GM12878 (cell line): ENCODE results near the gene ABHD14A. TPM values are rescaled to one million over a fixed set of nuclear protein-coding genes. Genes with fewer than 3 reads are reported as not detected.

Source experiments
- ATAC-seq: fragments of 200-7000 bp; cut with Tn5 transposase; 3 replicates; pipeline ENCODE4 v1.9.1; 2020; ENCODE audit warnings: mild to moderate bottlenecking, moderate library complexity
- BruUV-seq: library from RNA; stranded (reverse); fragments of 400-500 nt; replicated peaks from 2 replicates; lab custom pipeline; 2021; lab: Mats Ljungman, UMichigan
- CTCF ChIA-PET: fragments of 300-600 bp; sonication (Branson Sonifier 250); formaldehyde crosslinking; extraction: SDS; loops from one replicate; lab custom pipeline; 2021; ENCODE audit warnings: inconsistent platforms; lab: Yijun Ruan, JAX
- POLR2A ChIA-PET: fragments of 350-600 bp; formaldehyde crosslinking; extraction: SDS; loops from one replicate; lab custom pipeline; 2021; ENCODE audit warnings: inconsistent platforms; lab: Charles Lee
- RAD21 ChIA-PET: fragments of 300-600 bp; sonication (Branson Sonifier 250); formaldehyde crosslinking; loops from one replicate; lab custom pipeline; 2023; ENCODE audit warnings: antibody characterized with exemption; ENCODE audit not compliant: unreplicated experiment; lab: Charles Lee
- SMC1A ChIA-PET: fragments of 300-600 bp; sonication (Branson Sonifier 250); formaldehyde crosslinking; loops from one replicate; lab custom pipeline; 2023; ENCODE audit not compliant: unreplicated experiment, uncharacterized antibody; lab: Charles Lee
- DNase-seq: peaks from one replicate; pipeline ENCODE4 v3.0.0-alpha.2; 2011; ENCODE audit warnings: low read depth, low spot score
- FAIRE-seq: peaks from 3 replicates; lab custom pipeline; 2011; peaks lifted over from hg19 to GRCh38; lab: Jason Lieb, UNC
- H2AFZ ChIP-seq: 2 replicates; pipeline ENCODE4 v1.6.0; 2011; ENCODE audit warnings: low read depth, low read length, control low read depth; ENCODE audit not compliant: control insufficient read depth
- H3K27ac ChIP-seq: 2 replicates; pipeline ENCODE4 v1.5.1; 2011; ENCODE audit warnings: control low read depth; ENCODE audit not compliant: control insufficient read depth, insufficient read depth
- H3K27me3 ChIP-seq, 2 experiments: replicated peaks in 1 of 2; 2 replicates each; pipeline versions ENCODE4 v1.6.0 to v1.6.1; 2011; ENCODE audit warnings: low read length in 1 of 2; ENCODE audit not compliant: control insufficient read depth in 2 of 2, insufficient read depth in 2 of 2
- H3K36me3 ChIP-seq, 2 experiments: 2 replicates each; pipeline ENCODE4 v1.5.1; 2011; ENCODE audit warnings: low read length in 1 of 2; ENCODE audit not compliant: control insufficient read depth in 2 of 2, insufficient read depth in 2 of 2
- H3K4me1 ChIP-seq: 2 replicates; pipeline ENCODE4 v1.6.1; 2011; ENCODE audit warnings: mild to moderate bottlenecking, low read length, moderate library complexity, mixed read lengths; ENCODE audit not compliant: control insufficient read depth, insufficient read depth
- H3K4me2 ChIP-seq: 2 replicates; pipeline ENCODE4 v1.6.0; 2011; ENCODE audit warnings: control low read depth; ENCODE audit not compliant: control insufficient read depth, insufficient read depth
- H3K4me3 ChIP-seq: fragments of 200-600 bp; sonication (generic); 2 replicates; pipeline ENCODE4 v1.5.1; 2016
- H3K79me2 ChIP-seq: 2 replicates; pipeline ENCODE4 v1.6.0; 2011; ENCODE audit warnings: low read length; ENCODE audit not compliant: control insufficient read depth, insufficient read depth
- H3K9ac ChIP-seq: 2 replicates; pipeline ENCODE4 v1.8.0; 2011; ENCODE audit warnings: low read length, control low read depth, mixed read lengths; ENCODE audit not compliant: control insufficient read depth, insufficient read depth
- H3K9me3 ChIP-seq: replicated peaks from 3 replicates; pipeline ENCODE4 v1.5.1; 2011; ENCODE audit warnings: mild to moderate bottlenecking, low read length; ENCODE audit not compliant: control insufficient read depth, insufficient read depth
- H4K20me1 ChIP-seq: 2 replicates; pipeline ENCODE4 v1.6.0; 2011; ENCODE audit not compliant: control insufficient read depth, insufficient read depth
- CBX5 ChIP-seq: sonication (generic); IDR thresholded peaks from 2 replicates; pipeline ENCODE4 v1.6.1; 2016; ENCODE audit warnings: low read depth, moderate library complexity, mild to moderate bottlenecking, inconsistent platforms
- EED ChIP-seq: sonication (generic); IDR thresholded peaks from 2 replicates; pipeline ENCODE4 v1.6.1; 2016; ENCODE audit warnings: antibody characterized with exemption, low read depth
- JUNB ChIP-seq: IDR thresholded peaks from 2 replicates; pipeline ENCODE4 v1.6.1; 2016; ENCODE audit warnings: antibody characterized with exemption, mild to moderate bottlenecking
- NFIC ChIP-seq: IDR thresholded peaks from 2 replicates; pipeline ENCODE4 v1.6.1; 2012; ENCODE audit warnings: low read depth, mild to moderate bottlenecking, inconsistent platforms, low read length, moderate library complexity
- PAX5 ChIP-seq: IDR thresholded peaks from 2 replicates; pipeline ENCODE4 v1.6.1; 2011; ENCODE audit warnings: low read depth, low read length, borderline replicate concordance
- SUZ12 ChIP-seq: fragments of 200-600 bp; sonication (generic); IDR thresholded peaks from one replicate; pipeline ENCODE4 v1.6.1; 2018; ENCODE audit warnings: antibody characterized with exemption, mild to moderate bottlenecking; ENCODE audit not compliant: unreplicated experiment
- ZNF274 ChIP-seq: IDR thresholded peaks from one replicate; pipeline ENCODE4 v1.8.0; 2011; ENCODE audit not compliant: insufficient read length, insufficient read depth
- ZNF622 ChIP-seq: fragments of 450-650 bp; IDR thresholded peaks from 2 replicates; pipeline ENCODE4 v1.6.1; 2017; ENCODE audit warnings: mild to moderate bottlenecking, inconsistent platforms
- ZZZ3 ChIP-seq: IDR thresholded peaks from 2 replicates; pipeline ENCODE4 v1.6.1; 2011; ENCODE audit warnings: low read depth; ENCODE audit not compliant: control insufficient read depth, insufficient read length
- WGBS: methylation state at CpG from one replicate; pipeline ENCODE4 v1.1.6; 2016; ENCODE audit warnings: low lambda C conversion rate; ENCODE audit not compliant: insufficient replicate concordance, insufficient coverage; ENCODE audit errors: missing lambda C conversion rate; 5-methylcytosine and 5-hydroxymethylcytosine counted together
- in situ Hi-C: fragments of 300-500 bp; cut with MboI; formaldehyde crosslinking; loops from 9 replicates; pipeline ENCODE4 v1.14.3; 2018; ENCODE audit warnings: mixed read lengths
- intact Hi-C: fragments of 100-400 bp; cut with micrococcal nuclease; formaldehyde crosslinking; loops from one replicate; pipeline ENCODE4 v1.14.2; 2022; ENCODE audit not compliant: unreplicated experiment
- polyA plus RNA-seq, 11 experiments: library from polyadenylated mRNA; depleted of rRNA in 4 of 11; unstranded in 6 of 11; stranded (reverse) in 5 of 11; fragments of >200 nt; fragmentation: Nextera tagmentation in 4 of 11; fragmentation: Illumina TruSeq in 1 of 11; extraction: Ambion mirVana in 4 of 11; extraction: Trizol in 1 of 11; gene quantifications; 1 replicate in 1 of 11; 2 replicates in 10 of 11; pipeline versions ENCODE4 v1.2.1 to v1.2.3, GENCODE V29; 2011 to 2016; ENCODE audit warnings: inconsistent platforms in 2 of 11, missing spikeins in 2 of 11, low read depth in 1 of 11
- total RNA-seq, 4 experiments: library from RNA; depleted of rRNA in 3 of 4; stranded (reverse); fragments of >200 nt in 3 of 4; fragmentation: Illumina TruSeq in 1 of 4; extraction: Trizol in 1 of 4; gene quantifications; 2 replicates each; pipeline versions ENCODE4 v1.2.1 to v1.2.3, GENCODE V29; 2013 to 2021
- TF ChIP-seq, protein P1 (sequence below): IDR thresholded peaks from 2 replicates; pipeline ENCODE4 v1.6.1; 2012; ENCODE audit warnings: low read depth, low read length, improper control_type of control experiment
- TF ChIP-seq, protein P2 (sequence below): IDR thresholded peaks from 2 replicates; pipeline ENCODE4 v1.6.1; 2012; ENCODE audit warnings: low read depth, low read length, improper control_type of control experiment

ABHD14A gene
- total and polyA plus RNA-seq, 10 of the 15 experiments (the other 5 are each of a cell fraction or from before 2014, with no cell fraction given) = 1.2 to 27.0 (median 7.9) TPM

DNA sequence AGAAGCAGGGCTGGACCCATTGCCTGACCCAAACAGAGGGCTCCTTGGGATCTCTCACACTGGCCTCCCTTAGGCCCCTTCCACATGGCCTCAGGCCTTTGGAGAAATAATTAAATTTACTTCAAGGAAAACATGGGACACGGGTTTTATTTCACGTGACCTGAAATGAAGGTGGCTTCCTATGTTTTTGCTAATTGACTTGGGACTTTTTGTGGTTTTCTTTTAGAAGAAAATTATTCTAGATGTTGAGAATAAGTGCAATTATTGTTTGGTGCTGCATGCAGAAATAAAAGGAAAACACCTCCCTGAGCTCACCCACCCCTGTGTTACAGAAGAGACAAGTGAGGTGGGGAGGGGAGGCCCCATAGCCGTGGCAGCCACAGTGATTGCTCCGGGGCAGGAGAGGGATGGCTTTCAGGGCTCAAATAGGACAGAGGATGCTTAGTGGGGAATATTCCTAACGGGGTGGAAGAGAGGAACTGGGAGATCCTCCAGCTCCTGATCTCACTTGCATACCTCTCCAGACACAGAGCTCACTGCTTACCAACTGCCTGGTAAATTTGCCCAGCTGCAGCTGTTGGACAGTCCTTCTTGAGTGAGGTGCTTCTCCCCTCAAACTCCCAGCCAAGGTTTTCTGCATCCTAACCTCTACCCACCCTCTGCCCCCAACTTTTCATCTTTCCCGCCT is 50.0 kb downstream of the ABHD14A start (continued):
- TF ChIP-seq, protein P1, sequence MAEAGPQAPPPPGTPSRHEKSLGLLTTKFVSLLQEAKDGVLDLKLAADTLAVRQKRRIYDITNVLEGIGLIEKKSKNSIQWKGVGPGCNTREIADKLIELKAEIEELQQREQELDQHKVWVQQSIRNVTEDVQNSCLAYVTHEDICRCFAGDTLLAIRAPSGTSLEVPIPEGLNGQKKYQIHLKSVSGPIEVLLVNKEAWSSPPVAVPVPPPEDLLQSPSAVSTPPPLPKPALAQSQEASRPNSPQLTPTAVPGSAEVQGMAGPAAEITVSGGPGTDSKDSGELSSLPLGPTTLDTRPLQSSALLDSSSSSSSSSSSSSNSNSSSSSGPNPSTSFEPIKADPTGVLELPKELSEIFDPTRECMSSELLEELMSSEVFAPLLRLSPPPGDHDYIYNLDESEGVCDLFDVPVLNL = no peak
- TF ChIP-seq CBX5 = no peak

DNA sequence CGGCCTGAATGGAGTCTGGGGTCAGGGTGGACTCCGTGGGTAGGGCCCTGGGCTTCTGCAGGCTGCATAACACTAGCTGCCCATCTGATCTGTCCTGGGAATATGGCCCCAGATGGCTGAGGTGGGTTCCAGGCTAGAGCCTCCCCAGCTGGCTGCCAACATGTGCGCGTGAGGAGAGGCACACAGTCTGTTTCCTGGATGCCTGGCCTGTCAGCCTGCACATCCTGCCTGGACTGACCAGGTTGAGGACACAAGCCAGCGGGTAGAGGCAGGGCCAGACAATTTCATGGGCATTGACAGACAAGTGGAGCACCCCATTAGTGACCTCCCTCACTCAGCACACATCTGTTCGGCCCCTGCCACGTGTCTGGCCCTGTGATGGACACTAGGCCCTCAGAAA is 50.6 kb downstream of the ABHD14A start:
- FAIRE-seq = no peak
- H3K9ac ChIP-seq = no peak overlapping the region
- H3K27ac ChIP-seq = no peak overlapping the region
- POLR2A ChIA-PET = interaction anchor here (0.6 to 2.3 kb wide), 6 partner anchors 9 to 218 kb away, joined by 4 to 12 read pairs (median 6); no protein-coding TSS in a partner anchor
- 89% methylated on average over 7 of the region's 7 CpGs for WGBS
- H3K36me3 ChIP-seq = no peaks in the 10 kb centered on the region
- H3K79me2 ChIP-seq = no peaks in the 10 kb centered on the region
- H3K9me3 ChIP-seq = no peaks in the 10 kb centered on the region
- intact Hi-C loops = no loop called here
- H4K20me1 ChIP-seq = no peaks in the 10 kb centered on the region
- no peak for ATAC-seq
- H3K4me2 ChIP-seq = no peak overlapping the region
- no peak overlapping the region for H2AFZ ChIP-seq
- no peak overlapping the region for H3K4me3 ChIP-seq
- SMC1A ChIA-PET = interaction anchor here (0.9 to 1.6 kb wide), 5 partner anchors 11 to 32 kb away, joined by 3 to 16 read pairs (median 4); no protein-coding TSS in a partner anchor
- TF ChIP-seq ZNF622 (no peak), ZZZ3 (no peak), JUNB (no peak), EED (no peak), PAX5 (no peak), ZNF274 (no peak), SUZ12 (no peak), NFIC (no peak)
- TF ChIP-seq, protein P2, sequence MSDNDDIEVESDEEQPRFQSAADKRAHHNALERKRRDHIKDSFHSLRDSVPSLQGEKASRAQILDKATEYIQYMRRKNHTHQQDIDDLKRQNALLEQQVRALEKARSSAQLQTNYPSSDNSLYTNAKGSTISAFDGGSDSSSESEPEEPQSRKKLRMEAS = no peak
- H3K4me1 ChIP-seq = peaks cover 18% of the 10 kb centered on the region
- no peaks in the 10 kb centered on the region for H3K27me3 ChIP-seq
- RAD21 ChIA-PET = interaction anchor here (0.7 to 1.9 kb wide), 6 partner anchors 11 to 36 kb away, joined by 3 to 17 read pairs (median 5); no protein-coding TSS in a partner anchor
- no peak for DNase-seq
- CTCF ChIA-PET = interaction anchor here (0.8 to 1.7 kb wide), 9 partner anchors 11 to 119 kb away, joined by 3 to 9 read pairs (median 3); no protein-coding TSS in a partner anchor
- BruUV-seq = no TSS peak
- in situ Hi-C loops = no loop called here
